T47D (cell line): ENCODE measurements around the gene VPS26B.
"Not testable (repeated sequence)": the region's sequence is repeated elsewhere in the genome, so short reads cannot be mapped to it uniquely, and the experiment has no call there.

ENCODE experiments used
- DNase-seq, 2 experiments: peaks; one replicate each; pipeline versions ENCODE4 v3.0.0 to v3.0.0-alpha.2; 2011 to 2012; ENCODE audit warnings: low read depth in 1 of 2, low spot score in 1 of 2
- JUND ChIP-seq: IDR thresholded peaks from 2 replicates; pipeline ENCODE4 v1.6.1; 2012; ENCODE audit warnings: low read depth
- in situ Hi-C: cut with HindIII; loops from 2 replicates; pipeline ENCODE4 v1.10.0; 2016; ENCODE audit warnings: low sequenced_read_pairs, low pct_unique_long_range_greater_than_20kb

Gene VPS26B

DNA sequence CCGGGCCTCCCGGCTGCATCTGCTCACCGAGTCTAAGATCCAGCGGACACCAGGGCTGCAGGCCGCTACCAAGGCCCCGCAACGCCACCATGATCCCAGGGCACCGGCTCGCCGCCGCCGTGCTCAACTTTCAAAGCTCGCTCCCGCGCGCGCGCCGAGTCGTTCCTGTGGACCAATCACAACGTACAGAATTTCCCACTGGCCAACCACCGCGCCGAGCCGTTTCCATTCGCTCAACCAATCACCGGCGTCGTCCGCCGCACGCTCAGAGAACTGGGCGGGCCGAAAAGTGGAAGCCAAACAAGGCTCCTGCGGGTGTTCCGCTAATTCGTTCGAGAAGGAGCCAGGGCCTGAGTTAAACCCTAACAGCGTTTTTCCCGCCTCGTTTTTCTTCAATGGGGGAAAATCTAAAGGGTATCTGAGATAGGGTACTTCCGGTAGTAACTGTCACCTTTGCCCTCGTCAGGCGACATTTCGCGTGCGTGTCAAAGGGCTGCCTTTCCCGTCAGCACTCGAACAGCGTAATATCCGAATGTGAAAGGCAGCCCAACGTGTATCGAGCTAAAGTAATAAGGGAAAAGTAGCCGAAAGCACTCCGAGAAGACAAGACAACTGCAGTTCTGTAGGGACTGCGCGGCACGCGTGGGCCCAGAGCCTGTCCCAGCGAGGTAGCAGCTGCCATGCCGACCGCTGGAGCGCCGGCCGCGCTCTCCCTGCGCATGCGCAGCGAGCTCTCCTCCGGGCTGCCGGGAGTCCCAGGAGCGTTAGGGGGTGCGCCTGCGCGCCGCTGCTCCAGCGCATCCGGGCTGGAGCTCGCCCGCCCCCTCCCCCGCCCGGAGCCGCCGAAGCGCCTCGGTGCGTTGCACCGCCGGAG is at the start of gene VPS26B, which contains the start of gene NCAPD3:
TSS of gene VPS26B (plus strand) at position 836 of the 874 bp plus-strand sequence. CDS start 452 bp downstream, outside the sequence.
TSS of gene NCAPD3 (minus strand) at position 132 of the 874 bp plus-strand sequence. CDS start at position 91, 41 bp downstream.
- no peak for TF ChIP-seq JUND
- DNase-seq: peak; percentile 99 to 100
- in situ Hi-C loops: no loop called here

DNA sequence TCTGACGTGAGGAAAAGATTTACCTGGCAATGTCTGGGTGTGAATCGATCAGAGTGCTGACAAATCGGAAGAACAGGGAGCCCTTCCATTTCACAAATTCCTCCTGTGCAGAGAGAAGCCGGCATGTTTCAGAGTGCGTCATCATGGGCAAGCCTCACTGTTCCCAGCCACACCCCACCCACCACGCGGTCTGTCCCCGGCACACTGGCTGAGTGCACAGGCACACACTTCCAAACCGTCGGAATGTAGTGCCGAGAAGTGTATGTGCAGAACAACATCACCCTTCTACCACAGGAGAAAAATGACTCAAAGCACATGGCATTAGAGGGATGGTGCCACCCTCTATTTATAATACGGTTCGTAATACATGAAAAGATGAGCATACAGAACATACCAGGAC is 48.2 kb upstream of the VPS26B start:
- no peak for DNase-seq
- no peak for TF ChIP-seq JUND
- in situ Hi-C loops: no loop called here

DNA sequence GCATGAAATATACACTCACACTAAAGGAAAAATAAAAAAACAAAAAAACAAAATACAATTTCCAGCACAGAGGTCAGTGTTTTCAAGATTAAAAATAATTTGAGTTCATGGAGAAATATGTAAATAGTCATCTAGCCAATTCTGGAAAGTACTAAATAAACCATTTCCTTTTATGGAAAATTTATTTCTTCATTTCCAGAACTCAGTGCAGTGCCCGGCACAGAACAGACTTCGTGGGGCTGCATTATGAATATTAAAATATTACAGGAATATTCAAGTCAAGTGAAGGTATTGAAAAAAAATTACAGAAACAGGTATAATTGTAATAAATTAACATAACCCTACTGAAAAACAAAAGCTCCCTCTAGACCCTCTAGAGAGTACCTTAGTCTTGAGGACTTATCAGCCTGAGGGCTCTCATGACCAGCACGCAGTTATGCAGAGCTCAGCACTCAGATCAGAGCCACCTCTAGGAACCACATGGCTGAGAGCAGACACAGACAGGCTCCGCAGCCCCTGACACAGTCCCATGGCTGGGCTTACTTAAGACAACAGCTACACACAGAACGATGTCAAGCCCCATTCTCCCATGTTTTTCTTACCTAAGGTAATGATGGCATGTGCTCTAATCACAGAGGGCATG is 46.3 kb upstream of the VPS26B start:
- TF ChIP-seq JUND: no peak
- in situ Hi-C loops: no loop called here
- DNase-seq: no peak

DNA sequence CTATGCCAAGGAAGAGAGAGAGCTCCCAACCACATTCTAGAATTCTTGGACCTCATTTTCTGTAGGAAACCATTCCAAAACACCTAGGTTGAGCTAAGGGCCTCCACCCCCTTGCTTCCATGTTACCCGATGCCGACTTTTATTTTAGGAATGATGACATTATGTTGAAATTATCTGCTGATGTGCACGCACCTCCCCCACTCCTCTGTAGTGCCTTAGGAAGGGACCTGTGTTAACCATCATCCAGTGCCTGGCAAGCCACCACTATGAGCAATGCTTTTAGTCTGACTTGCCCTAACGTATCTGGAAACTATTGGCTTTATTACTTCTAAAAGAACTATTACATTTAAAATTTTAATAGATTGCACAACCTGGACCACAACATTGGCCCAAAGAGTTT is 42.8 kb upstream of the VPS26B start:
- DNase-seq: no peak
- no peak for TF ChIP-seq JUND
- in situ Hi-C loops: no loop called here

DNA sequence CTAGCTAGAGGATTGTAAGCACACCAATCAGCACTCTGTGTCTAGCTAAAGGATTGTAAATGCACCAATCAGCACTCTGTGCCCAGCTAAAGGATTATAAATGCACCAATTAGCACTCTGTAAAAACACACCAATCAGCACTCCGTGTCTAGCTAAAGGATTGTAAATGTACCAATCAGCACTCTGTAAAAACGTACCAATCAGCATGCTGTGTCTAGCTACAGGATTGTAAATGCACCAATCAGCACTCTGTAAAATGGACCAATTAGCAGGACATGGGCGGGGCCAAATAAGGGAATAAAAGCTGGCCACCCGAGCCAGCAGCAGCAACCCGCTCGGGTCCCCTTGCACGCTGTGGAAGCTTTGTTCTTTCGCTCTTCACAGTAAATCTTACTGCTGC is 36.4 kb upstream of the VPS26B start:
- DNase-seq, in situ Hi-C loops: not testable (repeated sequence)

DNA sequence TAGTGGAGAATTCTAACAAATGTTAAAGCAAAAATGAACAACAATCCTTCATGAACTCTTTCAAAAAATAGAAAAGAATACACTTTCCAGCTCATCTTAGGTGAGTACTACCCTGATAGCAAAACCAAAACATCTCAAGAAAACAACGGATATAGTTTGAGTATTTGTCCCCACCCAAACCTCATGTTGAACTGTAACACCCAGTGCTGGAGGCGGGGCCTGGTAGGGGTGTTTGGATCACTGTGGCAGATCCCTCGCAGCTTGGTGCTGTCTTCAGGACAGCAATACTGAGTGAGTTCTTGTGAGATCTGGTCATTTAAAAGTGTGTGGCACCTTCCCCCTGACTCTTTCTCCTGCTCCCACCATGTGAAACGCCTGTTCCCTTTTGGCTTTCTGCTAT is 27.7 kb upstream of the VPS26B start:
- no peak for DNase-seq
- no peak for TF ChIP-seq JUND
- in situ Hi-C loops: no loop called here

DNA sequence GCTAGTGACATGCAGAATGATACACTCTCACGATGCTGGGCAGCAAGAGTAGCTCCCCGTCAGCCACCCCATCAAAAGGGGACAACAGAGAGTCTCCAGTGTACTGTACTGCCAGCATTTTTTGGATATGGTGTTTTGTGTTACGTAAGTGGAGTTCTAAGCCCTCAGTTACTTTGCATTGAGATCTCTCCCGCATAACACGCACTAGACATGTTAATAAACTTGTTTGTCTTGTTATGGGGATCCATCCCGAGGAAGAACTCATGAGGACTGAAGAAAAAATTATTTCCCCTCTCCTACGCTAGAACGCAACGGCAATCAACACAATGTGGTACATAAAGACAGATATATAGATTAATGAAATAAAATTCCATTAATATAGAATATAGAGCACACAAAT is 24.9 kb upstream of the VPS26B start:
- no peak for TF ChIP-seq JUND
- in situ Hi-C loops: no loop called here
- DNase-seq: no peak

- DNase-seq: no peak
- in situ Hi-C loops: no loop called here
These were observed 23.8 kb upstream of the VPS26B start for GRCh38 chr11:134200688-134201087.

GRCh38 chr11:134202661-134203060 is 21.8 kb upstream of the VPS26B start:
- no peak for DNase-seq
- in situ Hi-C loops: no loop called here
- TF ChIP-seq JUND: no peak

More at GRCh38 chr11:134200688-134201087, 23.8 kb upstream of the VPS26B start:
- no peak for TF ChIP-seq JUND

DNA sequence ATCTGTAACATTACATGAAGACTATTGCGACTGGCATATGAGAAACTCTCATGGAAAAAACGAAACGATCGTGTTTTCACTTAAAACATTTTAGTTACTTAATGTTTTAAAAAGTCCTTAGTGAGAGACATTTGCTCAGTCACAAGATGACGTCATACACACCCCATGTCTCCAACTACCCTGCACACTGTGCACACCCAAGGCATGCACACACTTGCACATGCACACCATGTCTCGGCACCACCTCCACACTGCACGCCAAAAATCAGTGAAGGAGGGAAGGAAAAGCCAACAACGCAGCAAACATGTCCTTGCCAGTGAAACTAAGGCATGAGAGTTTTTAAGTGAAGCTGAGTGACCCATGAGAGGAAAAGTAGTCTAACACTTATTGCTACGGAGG is 18.7 kb upstream of the VPS26B start:
- TF ChIP-seq JUND: no peak
- no peak for DNase-seq
- in situ Hi-C loops: no loop called here

GRCh38 chr11:134206185-134206584 is 18.3 kb upstream of the VPS26B start:
- DNase-seq: peak in 1 of 2 experiments; percentile 17
- TF ChIP-seq JUND: no peak
- in situ Hi-C loops: no loop called here

GRCh38 chr11:134207538-134208239 is 16.8 kb upstream of the VPS26B start:
- no peak for TF ChIP-seq JUND
- peak in 1 of 2 experiments; percentile 63 for DNase-seq
- in situ Hi-C loops: no loop called here

- no peak for DNase-seq
These were observed 8.6 kb upstream of the VPS26B start for GRCh38 chr11:134215836-134216235.

More at GRCh38 chr11:134215836-134216235, 8.6 kb upstream of the VPS26B start:
- in situ Hi-C loops: no loop called here
- no peak for TF ChIP-seq JUND
